ENCODE data around the gene ZNF470. TPM values are rescaled to one million over a fixed set of nuclear protein-coding genes. Genes with fewer than 3 reads are reported as not detected.

The ZNF470 gene
- total RNA-seq, result 6.3 and 6.5 TPM in 2 replicates

GRCh38 chr19:56567274-56568120, at the start of gene ZNF470:
ZNF470 (plus strand) TSS chr19:56567468; CDS start chr19:56570312, 2,844 bp downstream.

GRCh38 chr19:56538761-56539263, 28.5 kb upstream of the ZNF470 start, which contains the start of gene ZFP28:
ZFP28 (plus strand) TSS chr19:56538948; CDS start chr19:56539019, 71 bp downstream.

DNA sequence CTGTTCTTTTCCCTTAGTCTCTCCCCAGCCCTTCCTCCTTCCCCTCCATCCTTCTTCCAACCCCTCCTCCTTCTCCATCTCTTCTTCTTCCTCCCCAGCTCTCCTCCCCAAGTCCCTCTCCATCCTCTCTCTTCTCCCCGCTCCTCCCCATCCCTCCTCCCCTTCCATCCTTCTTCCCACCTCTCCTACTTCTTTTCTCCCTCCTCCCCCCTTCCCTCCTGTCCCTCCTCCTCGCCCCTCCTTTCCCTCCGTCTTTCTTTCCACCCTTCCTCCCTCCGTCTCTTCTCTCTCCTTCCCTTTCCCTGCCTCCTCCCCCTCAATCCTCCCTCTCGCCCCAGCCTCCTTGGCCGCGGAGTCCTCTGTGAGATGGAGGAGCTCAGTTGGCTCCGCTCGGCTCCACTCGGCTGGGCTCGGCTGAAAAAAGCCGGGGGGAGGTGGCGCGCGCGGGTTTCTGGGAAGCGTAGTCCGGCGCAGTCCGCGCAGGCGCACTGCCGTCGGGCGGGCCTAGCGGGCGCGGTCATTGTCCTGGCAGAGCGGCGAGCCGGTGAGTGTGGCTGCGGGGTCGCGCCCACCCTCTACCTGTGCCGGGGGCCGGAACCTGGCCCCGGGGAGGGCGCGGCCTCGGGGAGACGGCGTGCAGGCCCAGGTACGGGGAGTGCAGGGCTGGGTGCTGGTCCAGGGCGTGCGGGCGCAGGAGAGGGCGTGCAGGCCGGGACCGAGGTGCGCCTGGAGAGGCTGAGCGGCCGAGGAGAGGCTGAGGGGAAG, 27.7 kb downstream of the ZNF470 start, which contains the start of gene ZNF71:
Gene ZNF71 (plus strand): TSS at position 520 of the 765 bp plus-strand sequence. CDS start 6,257 bp downstream, outside the sequence.

Other genes starting within 250 kb of the ZNF470 start
- gene ZNF582, start 173.9 kb upstream of the ZNF470 start, total RNA-seq, result 2.1 and 2.8 TPM in 2 replicates
- gene ZNF583, start 163.1 kb upstream of the ZNF470 start, total RNA-seq, result 4.2 and 4.4 TPM in 2 replicates
- gene ZNF667, start 90.1 kb upstream of the ZNF470 start, total RNA-seq, result 3.2 and 4.0 TPM in 2 replicates
- 3.8 and 4.4 TPM in 2 replicates for gene ZNF471, start 59.6 kb upstream of the ZNF470 start, total RNA-seq
- 6.9 and 9.4 TPM in 2 replicates for gene ZFP28, start 28.5 kb upstream of the ZNF470 start, total RNA-seq
- gene ZNF71, start 27.8 kb downstream of the ZNF470 start, total RNA-seq, result 4.8 and 5.0 TPM in 2 replicates
- 0.12 and 0.13 TPM in 2 replicates for gene SMIM17, start 75.7 kb downstream of the ZNF470 start, total RNA-seq
- gene ZNF835, start 104.3 kb downstream of the ZNF470 start, total RNA-seq, result 0.50 and 1.8 TPM in 2 replicates

Data from aortic smooth muscle cell (primary cell).